ENCODE measurements around the gene TAF10. TPM values are rescaled to one million over a fixed set of nuclear protein-coding genes. Genes with fewer than 3 reads are reported as not detected.

Gene TAF10
- total RNA-seq, 2 donors from 2014 or later: 115 to 215 TPM

- 73 to 82% methylated on average over 7 of the region's 7 CpGs for WGBS, 2 donors
- DNase-seq: no peak
- no peak overlapping the region for H3K27ac ChIP-seq
- H3K36me3 ChIP-seq (replicated peaks in 1 of 2; ENCODE audit: insufficient read depth in 1 of 2, low read depth in 2 of 2): no peaks in the 10 kb centered on the region
- intact Hi-C loops (cut with DNase I): no loop called here
- peaks cover 10% of the 10 kb centered on the region for H3K4me1 ChIP-seq
- H3K4me3 ChIP-seq: no peak overlapping the region
- TF ChIP-seq CTCF (IDR thresholded peaks at IDR 0.05) (no peak), POLR2A (IDR thresholded peaks at IDR 0.05) (no peak)
- H3K9me3 ChIP-seq: no peaks in the 10 kb centered on the region
- H3K27me3 ChIP-seq: no peaks in the 10 kb centered on the region
- ATAC-seq: no peak
Observed at GRCh38 chr11:6642957-6643356, 30.9 kb upstream of the TAF10 start.

GRCh38 chr11:6640985-6641701 lies 29.1 kb upstream of the TAF10 start:
- WGBS, 2 donors: 90% methylated on average over 24 of the region's 26 CpGs; no CpG with 5 or more reads in 1 of the 2 donors
- no peak overlapping the region for H3K4me3 ChIP-seq
- no peaks in the 10 kb centered on the region for H3K9me3 ChIP-seq
- DNase-seq (no peak), ATAC-seq (no peak)
- H3K36me3 ChIP-seq (replicated peaks in 1 of 2; ENCODE audit: insufficient read depth in 1 of 2, low read depth in 2 of 2): no peaks in the 10 kb centered on the region
- intact Hi-C loops (cut with DNase I): no loop called here
- H3K4me1 ChIP-seq: peaks cover 18% of the 10 kb centered on the region
- no peak overlapping the region for H3K27ac ChIP-seq
- H3K27me3 ChIP-seq: no peaks in the 10 kb centered on the region
- no peak for TF ChIP-seq POLR2A (IDR thresholded peaks at IDR 0.05)
- no peak for TF ChIP-seq CTCF (IDR thresholded peaks at IDR 0.05)

- TF ChIP-seq CTCF (IDR thresholded peaks at IDR 0.05) (no peak), POLR2A (IDR thresholded peaks at IDR 0.05) (no peak)
- DNase-seq (no peak), ATAC-seq (no peak)
- Histone ChIP-seq H3K4me3 (no peak overlapping the region), H3K9me3 (no peaks in the 10 kb centered on the region), H3K4me1 (peaks cover 24% of the 10 kb centered on the region), H3K36me3 (replicated peaks in 1 of 2; ENCODE audit: insufficient read depth in 1 of 2, low read depth in 2 of 2) (no peaks in the 10 kb centered on the region), H3K27ac (no peak overlapping the region), H3K27me3 (no peaks in the 10 kb centered on the region)
- 91 to 94% methylated on average over 17 to 36 of the region's 36 CpGs for WGBS, 2 donors
- intact Hi-C loops (cut with DNase I): no loop called here
Observed at GRCh38 chr11:6640036-6640984, 28.3 kb upstream of the TAF10 start.

- H3K27me3 ChIP-seq: no peaks in the 10 kb centered on the region
- H3K36me3 ChIP-seq (replicated peaks in 1 of 2; ENCODE audit: insufficient read depth in 1 of 2, low read depth in 2 of 2): no peaks in the 10 kb centered on the region
- H3K4me1 ChIP-seq: peaks cover 42% of the 10 kb centered on the region
- 55 to 59% methylated on average over 4 of the region's 4 CpGs for WGBS, 2 donors
- DNase-seq (peak in 2 of 4 donors; percentile 25 to 48), ATAC-seq (no peak)
- TF ChIP-seq CTCF (IDR thresholded peaks at IDR 0.05) (peak in 4 of 7 experiments; percentile 16 to 43 (median 22)), POLR2A (IDR thresholded peaks at IDR 0.05) (no peak)
- intact Hi-C loops (cut with DNase I): no loop called here
- no peak overlapping the region for H3K4me3 ChIP-seq
- H3K9me3 ChIP-seq: no peaks in the 10 kb centered on the region
- H3K27ac ChIP-seq: peak overlapping the region in 1 of 4 donors; percentile 5
Observed at GRCh38 chr11:6638429-6638828, 26.4 kb upstream of the TAF10 start.
